H9 (cell line): ENCODE results near the gene AHSP. TPM values are rescaled to one million over a fixed set of nuclear protein-coding genes. Genes with fewer than 3 reads are reported as not detected.
A peak's percentile ranks its signal among the peaks of the same experiment; 100 is the strongest.

Experiments
- DNase-seq: peaks from one replicate; pipeline ENCODE4 v3.0.0-alpha.2; 2017
- H2AFZ ChIP-seq: one replicate; pipeline ENCODE4 v1.6.1; 2013; ENCODE audit warnings: mild to moderate bottlenecking, low read length, control low read depth, moderate library complexity
- H2AK5ac ChIP-seq: 2 replicates; pipeline ENCODE4 v1.6.1; 2013; ENCODE audit warnings: low read length, control low read depth, mixed read lengths; ENCODE audit not compliant: insufficient read length
- H2BK120ac ChIP-seq: one replicate; pipeline ENCODE4 v1.6.1; 2013; ENCODE audit warnings: low read depth, mild to moderate bottlenecking, low read length, control low read depth, inconsistent platforms; ENCODE audit not compliant: poor library complexity, severe bottlenecking
- H2BK12ac ChIP-seq: 2 replicates; pipeline ENCODE4 v1.6.1; 2013; ENCODE audit warnings: low read length, control low read depth, mixed read lengths, low read depth; ENCODE audit not compliant: insufficient read length
- H2BK15ac ChIP-seq: 2 replicates; pipeline ENCODE4 v1.6.1; 2013; ENCODE audit warnings: low read depth, low read length, control low read depth
- H2BK20ac ChIP-seq: one replicate; pipeline ENCODE4 v1.6.1; 2013; ENCODE audit warnings: low read depth, mild to moderate bottlenecking, low read length, control low read depth, inconsistent platforms; ENCODE audit not compliant: poor library complexity, severe bottlenecking
- H2BK5ac ChIP-seq: 2 replicates; pipeline ENCODE4 v1.6.1; 2013; ENCODE audit warnings: low read length, control low read depth, mixed read lengths; ENCODE audit not compliant: insufficient read length
- H3K14ac ChIP-seq: 2 replicates; pipeline ENCODE4 v1.6.1; 2013; ENCODE audit warnings: low read length, control low read depth; ENCODE audit not compliant: insufficient read depth
- H3K18ac ChIP-seq: 2 replicates; pipeline ENCODE4 v1.6.1; 2013; ENCODE audit warnings: low read depth, mild to moderate bottlenecking, mixed read lengths, low read length, control low read depth; ENCODE audit not compliant: insufficient read length
- H3K23ac ChIP-seq: 2 replicates; pipeline ENCODE4 v1.6.1; 2013; ENCODE audit warnings: low read length, control low read depth, mixed read lengths, low read depth; ENCODE audit not compliant: insufficient read length
- H3K23me2 ChIP-seq: 2 replicates; pipeline ENCODE4 v1.6.1; 2013; ENCODE audit warnings: low read depth, mild to moderate bottlenecking, mixed read lengths, low read length, control low read depth; ENCODE audit not compliant: insufficient read length, poor library complexity, severe bottlenecking
- H3K27ac ChIP-seq: 2 replicates; pipeline ENCODE4 v1.5.1; 2013; ENCODE audit warnings: low read length, control low read depth, mixed read lengths, low read depth; ENCODE audit not compliant: insufficient read length
- H3K27me3 ChIP-seq: 2 replicates; pipeline ENCODE4 v1.6.1; 2013; ENCODE audit warnings: low read length, control low read depth, inconsistent platforms; ENCODE audit not compliant: insufficient read depth
- H3K4ac ChIP-seq: 2 replicates; pipeline ENCODE4 v1.6.1; 2013; ENCODE audit warnings: low read depth, mild to moderate bottlenecking, control low read depth, inconsistent platforms, low read length, moderate library complexity
- H3K4me1 ChIP-seq: 2 replicates; pipeline ENCODE4 v1.6.1; 2013; ENCODE audit warnings: low read length, control low read depth, inconsistent platforms; ENCODE audit not compliant: insufficient read depth
- H3K4me2 ChIP-seq: 2 replicates; pipeline ENCODE4 v1.6.1; 2013; ENCODE audit warnings: low read length, control low read depth, mixed read lengths; ENCODE audit not compliant: insufficient read length, insufficient read depth
- H3K56ac ChIP-seq: 2 replicates; pipeline ENCODE4 v1.6.1; 2013; ENCODE audit warnings: low read depth, mild to moderate bottlenecking, mixed read lengths, low read length, control low read depth; ENCODE audit not compliant: insufficient read length
- H3K79me1 ChIP-seq: 2 replicates; pipeline ENCODE4 v1.6.1; 2013; ENCODE audit warnings: low read depth, mild to moderate bottlenecking, moderate library complexity, low read length, control low read depth, inconsistent platforms; ENCODE audit not compliant: insufficient read depth, poor library complexity, severe bottlenecking
- H3K79me2 ChIP-seq: 2 replicates; pipeline ENCODE4 v1.6.1; 2013; ENCODE audit warnings: low read length, control low read depth, inconsistent platforms; ENCODE audit not compliant: insufficient read depth
- H3K9ac ChIP-seq: 2 replicates; pipeline ENCODE4 v1.6.1; 2013; ENCODE audit warnings: low read length, control low read depth, mixed read lengths; ENCODE audit not compliant: insufficient read length; ENCODE audit errors: extremely low read depth
- H3K9me3 ChIP-seq: one replicate; pipeline ENCODE4 v1.6.1; 2013; ENCODE audit warnings: low read depth, low read length, inconsistent platforms; ENCODE audit not compliant: control insufficient read depth
- H3T11ph ChIP-seq: one replicate; pipeline ENCODE4 v1.6.1; 2013; ENCODE audit warnings: mild to moderate bottlenecking, low read length, control low read depth, inconsistent platforms
- H4K20me1 ChIP-seq: one replicate; pipeline ENCODE4 v1.6.1; 2013; ENCODE audit not compliant: control insufficient read depth, insufficient read length, insufficient read depth
- H4K5ac ChIP-seq: 2 replicates; pipeline ENCODE4 v1.6.1; 2013; ENCODE audit warnings: low read depth, mild to moderate bottlenecking, mixed read lengths, low read length, control low read depth; ENCODE audit not compliant: insufficient read length
- H4K8ac ChIP-seq: replicated peaks from 2 replicates; pipeline ENCODE4 v1.6.1; 2013; ENCODE audit warnings: low read length, control low read depth, mixed read lengths, low read depth; ENCODE audit not compliant: insufficient read length
- H4K91ac ChIP-seq: 2 replicates; pipeline ENCODE4 v1.6.1; 2013; ENCODE audit warnings: low read depth, mild to moderate bottlenecking, moderate library complexity, mixed read lengths, low read length, control low read depth; ENCODE audit not compliant: insufficient read length
- H3K27ac Mint-ChIP-seq, 3 experiments: 2 replicates in 2 of 3; 3 replicates in 1 of 3; pipeline ENCODE4 v1.8.0; 2020 to 2021; ENCODE audit warnings: mixed read lengths in 3 of 3, mild to moderate bottlenecking in 1 of 3, moderate library complexity in 1 of 3
- H3K27me3 Mint-ChIP-seq: 2 replicates; pipeline ENCODE4 v1.8.0; 2021; ENCODE audit warnings: low read depth, mild to moderate bottlenecking, moderate library complexity, mixed read lengths
- H3K36me3 Mint-ChIP-seq, 3 experiments: 2 replicates in 2 of 3; 3 replicates in 1 of 3; pipeline ENCODE4 v1.8.0; 2020 to 2021; ENCODE audit warnings: low read depth in 3 of 3, mixed read lengths in 3 of 3; ENCODE audit not compliant: insufficient read depth in 1 of 3
- H3K4me1 Mint-ChIP-seq, 2 experiments: 2 replicates each; pipeline ENCODE4 v1.8.0; 2020; ENCODE audit warnings: mixed read lengths in 2 of 2
- H3K4me3 Mint-ChIP-seq, 2 experiments: 2 replicates in 1 of 2; 3 replicates in 1 of 2; pipeline ENCODE4 v1.8.0; 2020 to 2021; ENCODE audit warnings: mild to moderate bottlenecking in 2 of 2, mixed read lengths in 2 of 2, moderate library complexity in 1 of 2
- H3K9me3 Mint-ChIP-seq, 2 experiments: 2 replicates in 1 of 2; 3 replicates in 1 of 2; pipeline ENCODE4 v1.8.0; 2020; ENCODE audit warnings: mild to moderate bottlenecking in 2 of 2, mixed read lengths in 2 of 2, moderate library complexity in 1 of 2
- CTCF ChIP-seq: fragments of 200-600 bp; sonication (generic); conservative IDR thresholded peaks from 3 replicates; pipeline ENCODE4 v1.8.0; 2021; ENCODE audit warnings: antibody characterized with exemption, mild to moderate bottlenecking
- WGBS: extraction: QIAGEN DNeasy Blood & Tissue Kit; methylation state at CpG from one replicate; pipeline ENCODE4 v1.1.7; 2013; ENCODE audit warnings: missing lambda C conversion rate, low lambda C conversion rate, mixed read lengths; ENCODE audit not compliant: insufficient read length; ENCODE audit errors: extremely low coverage; 5-methylcytosine and 5-hydroxymethylcytosine counted together
- total RNA-seq: library from RNA; stranded (reverse); gene quantifications from 2 replicates; pipeline ENCODE4 v1.2.1, GENCODE V29; 2021

Gene AHSP
- total RNA-seq, 1 experiment from 2014 or later = not detected

GRCh38 chr16:31501966-31502348 lies 25.7 kb upstream of the AHSP start:
- Histone ChIP-seq H3K4me2 (peak overlapping the region; percentile 3), H3K23ac (no peak overlapping the region), H2BK12ac (no peak overlapping the region), H2BK15ac (no peak overlapping the region), H4K91ac (no peak overlapping the region), H3K9me3 (no peaks in the 10 kb centered on the region), H4K8ac (no peak overlapping the region), H2AFZ (no peak overlapping the region), H3K79me1 (no peaks in the 10 kb centered on the region), H3K4me1 (peaks cover 6% of the 10 kb centered on the region; the same call in 1 of the 2 replicates), H3K4ac (no peak overlapping the region), H2BK20ac (no peak overlapping the region), H3K18ac (no peak overlapping the region), H3T11ph (no peak overlapping the region), H3K23me2 (no peaks in the 10 kb centered on the region), H2BK5ac (no peak overlapping the region), H3K79me2 (no peaks in the 10 kb centered on the region), H3K14ac (no peak overlapping the region), H3K56ac (no peak overlapping the region), H2BK120ac (no peak overlapping the region), H2AK5ac (no peak overlapping the region), H4K5ac (no peak overlapping the region), H4K20me1 (no peaks in the 10 kb centered on the region), H3K27ac (no peak overlapping the region), H3K9ac (no peak overlapping the region), H3K27me3 (no peaks in the 10 kb centered on the region)
- WGBS = no CpG with 5 or more reads among the region's 4 CpGs
- Mint-ChIP-seq H3K27me3 (no peaks in the 10 kb centered on the region), H3K27ac (peak overlapping the region in 2 of 3 experiments; percentile 58 to 67; a peak in 4 of 7 replicates), H3K9me3 (no peaks in the 10 kb centered on the region), H3K36me3 (peaks cover 3 to 32% (median 24%) of the 10 kb centered on the region in 3 experiments; a peak in 6 of 7 replicates), H3K4me1 (peaks cover 18 to 20% of the 10 kb centered on the region in 2 experiments), H3K4me3 (no peak overlapping the region)
- TF ChIP-seq CTCF = no peak
- no peak for DNase-seq
